ENCODE results near the gene MAPKAP1.

MAPKAP1 gene

DNA sequence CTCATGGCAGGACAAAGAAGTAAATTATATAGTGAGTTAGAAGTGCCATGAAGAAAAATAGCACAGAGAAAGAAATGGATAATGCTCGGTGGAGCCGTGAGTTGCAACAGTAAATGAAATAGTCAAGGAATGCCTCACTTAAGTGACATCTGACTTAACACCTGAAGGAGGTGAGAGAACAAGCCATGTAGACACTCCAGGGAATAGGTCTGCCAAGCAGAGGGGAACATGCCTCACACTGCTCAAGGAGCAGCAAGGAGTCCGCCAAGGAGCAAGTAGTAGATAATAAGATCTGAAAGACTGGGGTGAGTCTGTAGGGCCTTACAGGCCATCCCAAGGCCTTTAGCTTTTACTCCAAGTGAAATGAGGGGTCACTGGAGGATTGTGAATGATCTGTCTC lies 21.8 kb downstream of the MAPKAP1 start:
- no peak overlapping the region for H3K27ac ChIP-seq
- TF ChIP-seq, protein P1, sequence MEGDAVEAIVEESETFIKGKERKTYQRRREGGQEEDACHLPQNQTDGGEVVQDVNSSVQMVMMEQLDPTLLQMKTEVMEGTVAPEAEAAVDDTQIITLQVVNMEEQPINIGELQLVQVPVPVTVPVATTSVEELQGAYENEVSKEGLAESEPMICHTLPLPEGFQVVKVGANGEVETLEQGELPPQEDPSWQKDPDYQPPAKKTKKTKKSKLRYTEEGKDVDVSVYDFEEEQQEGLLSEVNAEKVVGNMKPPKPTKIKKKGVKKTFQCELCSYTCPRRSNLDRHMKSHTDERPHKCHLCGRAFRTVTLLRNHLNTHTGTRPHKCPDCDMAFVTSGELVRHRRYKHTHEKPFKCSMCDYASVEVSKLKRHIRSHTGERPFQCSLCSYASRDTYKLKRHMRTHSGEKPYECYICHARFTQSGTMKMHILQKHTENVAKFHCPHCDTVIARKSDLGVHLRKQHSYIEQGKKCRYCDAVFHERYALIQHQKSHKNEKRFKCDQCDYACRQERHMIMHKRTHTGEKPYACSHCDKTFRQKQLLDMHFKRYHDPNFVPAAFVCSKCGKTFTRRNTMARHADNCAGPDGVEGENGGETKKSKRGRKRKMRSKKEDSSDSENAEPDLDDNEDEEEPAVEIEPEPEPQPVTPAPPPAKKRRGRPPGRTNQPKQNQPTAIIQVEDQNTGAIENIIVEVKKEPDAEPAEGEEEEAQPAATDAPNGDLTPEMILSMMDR (conservative IDR thresholded peaks at IDR 0.05) = no peak

DNA sequence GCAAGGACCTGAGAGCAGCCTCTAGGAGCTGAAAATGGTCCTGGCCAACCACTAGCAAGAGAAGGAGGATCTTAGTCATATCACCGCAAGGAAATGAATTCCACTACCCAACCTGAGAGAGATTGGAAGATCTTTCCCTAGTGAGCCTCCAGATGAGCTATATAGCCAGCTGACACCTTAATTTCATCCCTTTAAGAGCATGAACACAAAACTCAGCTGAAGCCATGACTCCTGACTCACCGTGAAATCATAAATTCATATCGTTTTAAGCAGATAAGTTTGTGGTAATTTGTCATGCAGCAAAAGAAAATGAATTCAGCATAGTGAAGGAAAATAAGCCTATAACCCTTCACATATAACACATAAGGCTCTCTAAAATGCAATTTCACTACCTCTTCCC lies 23.5 kb downstream of the MAPKAP1 start:
- TF ChIP-seq, protein P1 (conservative IDR thresholded peaks at IDR 0.05) = no peak
- no peak overlapping the region for H3K27ac ChIP-seq

DNA sequence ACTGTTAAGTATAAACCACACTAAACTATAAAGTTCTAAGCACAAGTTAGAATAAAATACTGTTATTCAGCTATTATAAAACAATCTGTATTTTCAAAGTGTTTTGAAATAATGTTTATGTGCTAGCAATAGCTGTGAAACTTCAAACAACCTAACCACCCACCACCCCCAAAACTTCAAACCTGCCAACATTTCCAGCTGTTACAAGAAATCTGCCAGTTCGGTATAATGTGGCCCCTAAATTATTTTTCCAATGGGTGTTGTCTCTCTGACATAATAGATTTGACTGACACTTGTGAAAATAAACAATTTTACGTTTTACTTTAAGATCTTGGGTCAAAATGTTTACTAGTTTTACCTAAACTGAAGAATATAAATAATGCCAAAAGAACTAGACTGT lies 24.7 kb downstream of the MAPKAP1 start:
- TF ChIP-seq, protein P1 (conservative IDR thresholded peaks at IDR 0.05) = no peak

DNA sequence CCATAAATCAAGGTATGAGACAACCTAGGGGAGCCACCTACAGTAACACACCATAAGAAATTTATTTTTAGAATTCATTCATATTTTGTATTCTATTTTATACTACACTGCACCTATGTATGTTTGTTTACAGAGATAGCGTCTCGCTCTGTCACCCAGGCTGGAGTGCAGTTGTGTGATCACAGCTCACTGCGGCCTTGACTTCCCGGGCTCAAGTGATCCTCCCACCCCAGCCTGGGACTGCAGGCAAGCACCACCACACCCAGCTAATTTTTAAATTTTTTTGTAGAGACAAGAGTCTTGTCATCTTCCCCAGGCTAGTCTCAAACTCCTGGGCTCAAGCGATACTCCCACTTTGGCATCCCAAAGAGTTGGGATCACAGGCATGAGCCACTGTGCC lies 25.4 kb downstream of the MAPKAP1 start:
- no peak overlapping the region for H3K27ac ChIP-seq
- TF ChIP-seq, protein P1 (conservative IDR thresholded peaks at IDR 0.05) = no peak

More for the DNA sequence above, 24.7 kb downstream of the MAPKAP1 start:
- no peak overlapping the region for H3K27ac ChIP-seq

- H3K27ac ChIP-seq = no peak overlapping the region
- TF ChIP-seq, protein P1 (conservative IDR thresholded peaks at IDR 0.05) = no peak
Observed at GRCh38 chr9:125681086-125681622, 25.9 kb downstream of the MAPKAP1 start.

GRCh38 chr9:125680445-125680844 lies 26.6 kb downstream of the MAPKAP1 start:
- TF ChIP-seq, protein P1 (conservative IDR thresholded peaks at IDR 0.05) = no peak
- H3K27ac ChIP-seq = no peak overlapping the region

DNA sequence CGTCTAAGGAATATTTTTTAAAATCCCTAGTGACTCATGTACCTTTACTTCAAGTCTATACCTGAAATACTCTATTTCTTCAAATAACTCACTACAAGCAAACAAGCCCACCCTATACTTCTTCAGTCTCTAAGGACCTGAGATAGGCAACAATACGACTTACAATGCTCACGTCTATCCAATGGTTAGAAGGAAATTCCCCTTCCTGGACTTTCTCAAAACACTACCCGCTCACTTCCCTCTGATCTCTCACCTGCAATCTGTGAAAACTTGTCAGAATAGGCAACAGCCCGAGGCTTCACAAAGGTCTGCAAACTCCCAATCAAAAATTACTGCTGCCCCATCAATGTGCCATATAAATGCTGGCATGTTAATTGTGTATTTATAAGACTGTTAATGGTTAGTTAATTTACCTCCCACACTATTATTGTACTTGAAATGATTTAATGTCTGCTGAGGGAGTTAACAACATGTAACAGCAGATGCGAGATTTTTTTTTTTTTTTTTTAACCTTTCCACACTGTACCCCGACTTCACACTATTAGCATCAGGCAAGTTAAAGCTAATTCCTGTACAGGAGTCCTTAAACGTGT lies 27.3 kb downstream of the MAPKAP1 start:
- TF ChIP-seq, protein P1 (conservative IDR thresholded peaks at IDR 0.05) = no peak
- H3K27ac ChIP-seq = no peak overlapping the region

All from VCaP (cell line).